Omental fat pad (tissue), 4 donors: Measurements from ENCODE around the gene MKS1. TPM values are rescaled to one million over a fixed set of nuclear protein-coding genes. Genes with fewer than 3 reads are reported as not detected.

Experiments used
- ATAC-seq: fragments of 150-250 bp; one replicate; pipeline ENCODE4 v1.9.1; 2016; ENCODE audit warnings: mild to moderate bottlenecking, moderate library complexity; ENCODE audit not compliant: low FRiP score
- DNase-seq: peaks from one replicate; pipeline ENCODE4 v3.0.0-alpha.2; 2019; ENCODE audit warnings: low spot score
- total RNA-seq, 4 donors: library from RNA; depleted of rRNA; stranded (reverse); fragments of >200 nt; gene quantifications; one replicate each; pipeline ENCODE4 v1.1.0, GENCODE V29; 2016
- TF ChIP-seq, protein P1 (sequence below), 3 donors: fragments of 450-650 bp; IDR thresholded peaks; one replicate each; pipeline ENCODE4 v1.5.1; 2016 to 2017; ENCODE audit warnings: antibody characterized with exemption in 3 of 3, mild to moderate bottlenecking in 3 of 3, moderate library complexity in 2 of 3

Gene MKS1
- 1 to 10 TPM; 3.7 to 9.9 (median 6.0) TPM for total RNA-seq

DNA sequence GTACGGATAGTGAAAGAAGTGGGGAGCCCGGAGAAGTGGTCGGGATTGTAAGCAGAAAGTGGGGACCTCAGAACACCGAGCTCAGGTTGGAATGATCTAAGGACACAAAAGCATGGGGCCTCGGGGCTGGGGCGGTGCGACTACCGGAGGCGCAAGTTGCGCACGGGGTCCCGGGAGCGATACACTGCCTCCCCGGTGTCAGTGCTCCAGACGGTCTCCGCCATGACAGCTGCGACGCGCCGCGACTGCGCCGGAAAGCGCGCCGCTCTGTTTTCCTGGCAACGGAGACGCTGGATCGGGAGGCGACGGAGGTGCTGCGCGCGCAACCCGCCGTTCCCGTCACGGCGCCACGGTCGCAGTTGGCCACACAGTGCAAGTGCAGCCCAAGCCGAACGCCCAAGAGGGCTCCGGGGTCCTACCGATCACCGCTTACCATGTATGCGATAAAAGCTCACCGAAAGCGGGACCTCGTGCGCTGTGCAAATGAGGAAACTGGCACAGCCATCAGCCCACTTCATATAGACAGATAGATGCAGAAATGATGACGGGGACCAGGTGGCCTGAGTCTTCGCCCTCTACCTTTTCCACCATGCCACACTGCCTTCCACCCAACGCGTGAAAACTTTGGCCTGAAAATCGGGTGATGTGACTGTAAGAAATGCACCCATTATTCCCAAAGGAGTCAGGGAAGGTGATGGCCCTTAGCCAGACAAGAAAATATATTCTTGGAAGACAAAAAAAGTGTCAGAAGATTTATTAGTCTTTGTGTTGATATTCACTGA lies at the start of gene MKS1:
TSS of gene MKS1 (minus strand) at position 249 of the 782 bp plus-strand sequence. CDS start at position 224, 25 bp downstream.
- peak; percentile 98 for ATAC-seq
- TF ChIP-seq, protein P1, sequence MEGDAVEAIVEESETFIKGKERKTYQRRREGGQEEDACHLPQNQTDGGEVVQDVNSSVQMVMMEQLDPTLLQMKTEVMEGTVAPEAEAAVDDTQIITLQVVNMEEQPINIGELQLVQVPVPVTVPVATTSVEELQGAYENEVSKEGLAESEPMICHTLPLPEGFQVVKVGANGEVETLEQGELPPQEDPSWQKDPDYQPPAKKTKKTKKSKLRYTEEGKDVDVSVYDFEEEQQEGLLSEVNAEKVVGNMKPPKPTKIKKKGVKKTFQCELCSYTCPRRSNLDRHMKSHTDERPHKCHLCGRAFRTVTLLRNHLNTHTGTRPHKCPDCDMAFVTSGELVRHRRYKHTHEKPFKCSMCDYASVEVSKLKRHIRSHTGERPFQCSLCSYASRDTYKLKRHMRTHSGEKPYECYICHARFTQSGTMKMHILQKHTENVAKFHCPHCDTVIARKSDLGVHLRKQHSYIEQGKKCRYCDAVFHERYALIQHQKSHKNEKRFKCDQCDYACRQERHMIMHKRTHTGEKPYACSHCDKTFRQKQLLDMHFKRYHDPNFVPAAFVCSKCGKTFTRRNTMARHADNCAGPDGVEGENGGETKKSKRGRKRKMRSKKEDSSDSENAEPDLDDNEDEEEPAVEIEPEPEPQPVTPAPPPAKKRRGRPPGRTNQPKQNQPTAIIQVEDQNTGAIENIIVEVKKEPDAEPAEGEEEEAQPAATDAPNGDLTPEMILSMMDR (IDR thresholded peaks at IDR 0.05): peak in 1 of 3 donors; percentile 28
- DNase-seq: peak; percentile 73

DNA sequence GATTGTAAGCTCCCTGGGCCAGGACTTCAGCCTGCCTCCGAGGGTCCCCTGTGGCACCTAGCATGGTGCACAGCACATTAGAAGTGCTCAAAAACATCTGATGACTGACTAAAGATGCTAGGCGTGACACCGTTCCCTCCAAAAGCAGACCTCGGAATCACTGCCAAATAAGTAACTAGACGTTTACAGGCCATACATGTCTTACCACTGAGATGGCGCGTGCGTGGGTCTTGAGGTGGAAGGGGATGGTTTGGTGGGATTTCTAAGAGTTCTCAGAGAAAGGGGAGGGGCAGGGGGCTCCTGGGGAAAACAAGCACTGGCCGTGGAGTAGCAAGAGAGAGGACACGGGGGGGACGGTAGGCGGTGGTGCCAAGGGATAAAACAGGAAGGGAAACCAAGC lies 49.3 kb upstream of the MKS1 start:
- TF ChIP-seq, protein P1 (IDR thresholded peaks at IDR 0.05): no peak
- ATAC-seq: no peak
- DNase-seq: no peak

DNA sequence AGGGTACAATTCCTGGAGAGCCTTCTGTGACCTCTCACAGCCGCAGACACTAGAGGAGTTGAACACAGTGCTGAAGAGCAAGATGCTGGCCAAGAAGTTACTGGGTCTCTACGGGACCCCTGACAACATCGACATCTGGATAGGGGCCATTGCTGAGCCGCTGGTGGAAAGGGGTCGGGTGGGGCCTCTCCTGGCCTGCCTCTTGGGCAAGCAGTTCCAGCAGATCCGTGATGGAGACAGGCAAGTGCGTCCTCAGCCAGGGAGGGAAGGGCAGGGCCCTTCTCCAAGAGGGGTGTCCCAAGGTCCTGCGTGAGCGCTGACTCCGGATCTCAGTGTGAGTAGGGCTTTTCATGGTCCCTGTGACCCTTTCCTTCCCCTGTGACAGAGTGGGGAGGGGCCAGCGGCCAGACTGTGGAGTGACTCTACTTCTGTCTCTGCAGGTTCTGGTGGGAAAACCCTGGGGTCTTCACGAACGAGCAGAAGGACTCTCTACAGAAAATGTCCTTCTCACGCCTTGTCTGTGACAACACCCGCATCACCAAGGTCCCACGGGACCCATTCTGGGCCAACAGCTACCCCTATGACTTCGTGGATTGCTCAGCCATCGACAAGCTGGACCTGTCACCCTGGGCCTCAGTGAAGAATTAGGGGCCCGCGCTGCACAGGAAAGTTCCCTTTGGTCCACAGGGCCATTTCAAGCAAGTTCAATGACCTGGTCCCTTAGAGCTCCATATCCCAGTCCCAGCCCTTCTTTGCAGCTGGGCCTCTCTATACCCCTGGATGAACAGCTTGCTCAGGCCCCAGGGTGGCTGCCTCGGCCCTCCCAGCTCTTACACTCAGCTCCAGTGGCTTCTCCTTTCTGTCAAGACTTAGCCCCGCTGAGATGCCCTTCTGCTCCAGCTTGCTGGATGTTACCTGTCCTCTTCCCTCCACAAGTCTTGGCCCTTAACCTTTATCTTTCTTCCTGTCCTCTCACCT lies 48.6 kb upstream of the MKS1 start:
- TF ChIP-seq, protein P1 (IDR thresholded peaks at IDR 0.05): no peak
- ATAC-seq (no peak), DNase-seq (no peak)

DNA sequence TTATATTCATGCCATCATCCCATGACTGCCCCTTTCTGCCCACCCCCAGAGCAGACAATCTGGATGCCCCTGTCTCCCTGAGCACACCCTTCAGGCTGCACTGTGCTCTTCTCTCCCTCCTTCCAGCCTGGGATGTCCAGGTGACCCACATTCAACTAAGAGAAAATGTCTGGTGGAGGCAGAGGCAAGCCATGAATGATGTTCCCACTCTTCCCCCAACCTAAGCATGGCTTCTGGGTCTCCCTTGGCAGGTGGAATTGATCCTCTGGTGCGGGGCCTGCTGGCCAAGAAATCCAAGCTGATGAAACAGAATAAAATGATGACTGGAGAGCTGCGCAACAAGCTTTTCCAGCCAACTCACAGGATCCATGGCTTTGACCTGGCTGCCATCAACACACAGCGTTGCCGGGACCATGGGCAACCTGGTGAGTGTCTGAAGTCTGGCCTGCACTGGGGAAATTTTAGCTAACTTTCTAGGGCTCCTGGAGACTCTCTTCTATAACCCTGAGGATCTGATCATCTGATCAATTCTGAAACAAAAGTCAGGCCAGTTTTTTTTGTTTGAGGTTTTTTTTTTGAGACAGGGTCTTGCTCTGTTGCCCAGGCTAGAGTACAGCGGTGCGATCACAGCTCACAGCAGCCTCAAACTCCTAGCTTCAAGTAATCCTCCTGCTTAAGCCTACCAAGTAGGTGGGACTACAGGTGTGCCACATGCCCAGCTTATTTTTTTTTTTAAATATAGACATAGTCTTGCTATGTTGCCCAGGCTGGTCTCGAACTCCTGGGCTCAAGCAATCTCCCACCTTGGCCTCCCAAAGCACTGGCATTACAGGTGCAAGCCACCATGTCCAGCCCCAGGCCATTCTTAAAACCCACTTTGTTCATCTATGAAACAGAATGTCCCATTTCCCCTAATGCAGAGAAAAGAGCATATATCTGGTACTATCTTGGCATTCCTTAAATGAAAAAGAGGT lies 47.1 kb upstream of the MKS1 start:
- TF ChIP-seq, protein P1 (IDR thresholded peaks at IDR 0.05): no peak
- DNase-seq (no peak), ATAC-seq (no peak)

DNA sequence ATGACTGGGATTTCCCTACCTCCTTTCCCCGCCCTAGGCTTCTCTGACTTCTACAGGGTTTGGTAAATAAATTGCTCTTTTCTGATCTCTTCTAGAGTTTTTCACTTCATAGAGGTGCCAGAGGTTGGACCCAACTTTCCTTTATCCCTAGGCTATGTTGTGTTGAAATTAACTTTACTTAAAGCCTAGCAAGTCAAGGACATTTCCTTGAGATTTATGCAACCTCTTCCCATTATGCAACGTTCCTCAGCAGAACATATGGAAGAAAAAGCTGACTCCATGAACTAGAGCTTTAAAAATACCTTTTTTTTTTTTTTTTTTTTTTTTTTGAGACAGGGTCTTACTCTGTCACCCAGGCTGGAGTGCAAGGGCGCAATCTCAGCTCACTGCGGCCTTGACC lies 46.2 kb upstream of the MKS1 start:
- ATAC-seq (no peak), DNase-seq (no peak)
- TF ChIP-seq, protein P1 (IDR thresholded peaks at IDR 0.05): no peak

DNA sequence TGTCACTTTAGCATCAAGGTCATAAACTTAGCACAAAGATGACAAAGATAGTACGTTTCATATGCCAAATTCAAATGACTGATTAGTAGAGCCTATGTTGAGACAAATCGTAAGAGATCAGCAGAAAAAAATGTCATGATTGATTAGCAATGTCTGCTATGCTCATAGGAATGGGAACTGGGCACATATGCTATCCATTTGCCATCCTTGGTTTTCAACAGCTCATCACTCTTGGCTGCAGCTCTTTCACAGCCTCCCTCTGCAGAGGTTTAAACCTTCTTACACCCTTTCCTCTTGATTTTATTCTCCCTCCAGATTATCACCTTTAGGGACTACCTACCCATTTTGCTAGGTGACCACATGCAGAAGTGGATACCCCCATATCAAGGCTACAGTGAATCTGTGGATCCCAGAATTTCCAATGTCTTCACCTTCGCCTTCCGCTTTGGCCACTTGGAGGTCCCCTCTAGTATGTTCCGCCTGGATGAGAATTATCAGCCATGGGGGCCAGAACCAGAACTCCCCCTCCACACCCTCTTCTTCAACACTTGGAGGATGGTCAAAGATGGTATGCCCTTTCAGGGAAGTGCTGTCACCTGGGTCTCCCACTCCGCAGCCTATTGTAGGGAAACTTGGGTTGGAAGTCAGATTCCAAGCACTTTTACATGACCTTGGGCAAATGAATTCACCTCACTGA lies 45.5 kb upstream of the MKS1 start:
- TF ChIP-seq, protein P1 (IDR thresholded peaks at IDR 0.05): no peak
- DNase-seq (no peak), ATAC-seq (no peak)
